GM20000 (cell line): ENCODE data around the gene RND2.

Experiments used
- DNase-seq: peaks from one replicate; pipeline ENCODE4 v3.0.0; 2012; ENCODE audit warnings: low spot score
- CTCF ChIP-seq: IDR thresholded peaks from 2 replicates; pipeline ENCODE4 v1.5.1; 2012; ENCODE audit warnings: mild to moderate bottlenecking, control low read depth; ENCODE audit errors: extremely low read depth, missing control alignments

The RND2 gene

GRCh38 chr17:43011728-43012472 lies 13.1 kb upstream of the RND2 start:
- TF ChIP-seq CTCF, result no peak
- no peak for DNase-seq

GRCh38 chr17:43013296-43013695 lies 11.7 kb upstream of the RND2 start:
- no peak for TF ChIP-seq CTCF
- no peak for DNase-seq

- no peak for TF ChIP-seq CTCF
- DNase-seq, result no peak
These were observed 10.9 kb upstream of the RND2 start for GRCh38 chr17:43014020-43014648.

GRCh38 chr17:43014649-43015542 lies 10.1 kb upstream of the RND2 start:
- no peak for TF ChIP-seq CTCF
- no peak for DNase-seq

- no peak for DNase-seq
These were observed 9.5 kb upstream of the RND2 start for GRCh38 chr17:43015579-43015978.

GRCh38 chr17:43016216-43016615 lies 8.8 kb upstream of the RND2 start:
- DNase-seq, result no peak
- no peak for TF ChIP-seq CTCF

More at GRCh38 chr17:43015579-43015978, 9.5 kb upstream of the RND2 start:
- no peak for TF ChIP-seq CTCF
